GM10847 (cell line): ENCODE measurements around the gene RPL3.

ENCODE experiments used
- POLR2A ChIP-seq: IDR thresholded peaks from 2 replicates; pipeline ENCODE4 v1.6.1; 2011; ENCODE audit not compliant: insufficient read length; ENCODE audit errors: extremely low read depth

RPL3 gene

DNA sequence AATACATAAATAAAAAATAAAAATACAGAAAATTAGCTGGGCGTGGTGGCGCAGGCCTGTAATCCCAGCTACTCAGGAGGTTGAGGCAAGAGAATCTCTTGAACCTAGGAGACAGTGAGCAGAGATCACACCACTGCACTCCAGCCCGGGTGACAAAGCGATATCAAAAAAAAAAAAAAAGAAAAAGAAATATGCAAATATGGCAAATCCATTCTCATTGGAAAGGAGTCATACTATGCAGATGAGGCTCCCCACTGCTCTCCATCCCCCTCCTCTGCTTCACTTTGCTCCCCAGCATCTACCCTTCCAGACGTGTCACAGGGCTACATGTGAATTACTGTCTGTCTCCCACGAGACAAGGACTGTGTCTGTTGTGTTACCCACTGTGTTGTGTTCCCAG, 38.3 kb downstream of the RPL3 start:
- TF ChIP-seq POLR2A: no peak

DNA sequence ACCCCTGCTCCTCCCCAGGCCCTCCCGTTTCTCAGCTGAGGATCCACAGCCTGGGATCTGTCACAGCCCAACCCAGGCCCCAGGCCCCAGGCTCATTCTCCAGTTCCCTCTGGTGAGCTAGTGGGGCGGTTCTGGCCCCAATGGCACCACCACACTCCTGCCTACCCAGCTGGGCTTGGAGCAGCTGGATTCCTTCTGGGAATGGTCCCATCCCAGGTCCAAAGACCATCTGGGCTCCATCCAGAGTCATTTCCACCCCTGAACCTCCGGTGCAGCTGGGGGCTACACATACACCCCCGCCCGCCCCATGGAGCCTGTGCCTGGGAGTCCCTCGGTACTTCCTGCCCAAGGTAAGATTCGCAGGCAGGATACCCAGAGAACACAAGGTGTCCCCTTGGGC, 39.2 kb downstream of the RPL3 start:
- no peak for TF ChIP-seq POLR2A

GRCh38 chr22:39279170-39279850, 40.1 kb downstream of the RPL3 start:
- TF ChIP-seq POLR2A: no peak

- TF ChIP-seq POLR2A: no peak
Measured at GRCh38 chr22:39278040-39278439, 41.4 kb downstream of the RPL3 start.

DNA sequence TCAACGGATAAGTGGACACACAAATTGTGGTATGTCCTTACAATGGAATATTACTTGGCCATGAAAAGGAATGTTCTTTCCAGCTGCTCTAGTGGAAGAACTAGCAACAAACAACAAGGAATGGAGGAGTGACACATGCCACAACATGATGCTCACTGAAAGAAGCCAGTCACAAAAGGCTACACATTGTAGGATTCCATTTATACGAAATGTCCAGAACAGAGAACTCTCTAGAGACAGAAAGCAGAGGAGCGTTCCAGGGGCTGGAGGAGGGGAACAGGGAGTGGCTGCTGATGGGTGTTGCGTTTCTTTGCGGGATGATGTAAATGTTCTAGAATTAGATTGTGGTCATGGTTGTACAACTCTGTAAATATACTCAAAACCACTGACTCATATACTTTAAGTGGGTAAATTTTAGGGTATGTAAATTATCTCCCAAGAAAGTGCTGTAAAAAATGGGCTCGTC, 42.2 kb downstream of the RPL3 start:
- no peak for TF ChIP-seq POLR2A

DNA sequence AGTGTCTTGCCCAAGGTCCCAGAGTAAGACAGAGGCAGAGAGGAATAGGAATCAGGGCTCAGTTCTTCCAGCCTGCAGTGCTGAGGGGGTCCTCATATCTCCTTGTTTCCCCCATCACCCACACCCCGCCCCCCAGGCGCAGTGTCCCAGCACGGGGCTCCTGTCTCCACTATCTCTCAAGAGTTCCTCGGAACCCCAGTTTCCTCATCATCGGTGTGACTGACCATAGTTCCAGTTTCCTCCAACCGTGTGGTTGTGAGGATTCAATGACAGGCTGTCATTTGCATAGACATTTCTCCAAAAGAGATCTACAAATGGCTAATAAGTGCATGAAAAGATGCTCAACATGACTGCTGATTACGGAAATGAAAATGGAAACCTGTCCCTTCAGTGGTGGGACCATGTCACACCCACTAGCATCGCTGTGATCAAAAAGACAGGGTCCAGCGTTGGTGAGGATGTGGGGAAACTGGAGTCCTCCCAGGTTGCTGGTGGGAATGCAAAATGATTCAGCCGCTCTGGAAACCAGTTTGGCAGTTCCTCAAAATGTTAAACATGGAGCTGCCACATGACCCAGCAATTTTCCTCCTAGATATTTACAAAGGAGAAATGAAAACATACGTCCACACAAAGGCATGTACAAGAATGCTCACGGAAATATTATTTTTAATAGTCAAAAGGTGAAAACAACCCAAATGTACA, 42.8 kb downstream of the RPL3 start:
- no peak for TF ChIP-seq POLR2A

DNA sequence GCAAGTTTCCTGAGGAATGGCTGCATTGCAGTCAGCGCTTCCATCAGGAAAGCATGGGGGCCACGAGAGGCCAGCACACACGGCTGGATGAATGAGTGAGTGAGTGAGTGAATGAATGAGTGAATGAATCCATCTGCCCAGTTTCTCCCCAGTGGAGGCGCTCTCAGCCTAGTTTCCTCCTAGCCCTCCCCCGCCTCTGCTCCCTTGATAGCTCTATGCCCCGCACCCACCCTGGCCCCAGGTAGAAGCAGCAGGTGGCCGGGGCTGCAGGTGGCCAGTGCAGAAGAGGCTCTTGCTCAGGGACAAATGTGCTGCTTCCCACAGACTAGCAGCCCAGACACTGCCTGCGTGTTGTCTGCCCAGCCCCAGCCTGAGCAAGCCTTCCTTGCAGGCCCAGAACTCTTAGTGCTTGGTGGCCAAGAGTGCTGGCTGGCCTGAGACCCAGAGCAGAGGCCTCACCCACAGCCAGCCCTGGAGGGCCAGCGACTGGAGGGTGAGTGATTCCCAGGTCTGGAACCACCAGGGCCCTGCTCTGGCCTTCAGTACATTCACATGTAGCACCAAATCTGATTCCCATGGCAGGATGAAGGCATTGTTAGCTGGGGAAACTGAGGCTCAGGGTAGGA, 43.5 kb downstream of the RPL3 start:
- no peak for TF ChIP-seq POLR2A

- TF ChIP-seq POLR2A: no peak
Measured at GRCh38 chr22:39273950-39274887, 45.2 kb downstream of the RPL3 start.

- TF ChIP-seq POLR2A: no peak
Measured at GRCh38 chr22:39270792-39271191, 48.6 kb downstream of the RPL3 start.

GRCh38 chr22:39270280-39270679, 49.1 kb downstream of the RPL3 start:
- TF ChIP-seq POLR2A: no peak

DNA sequence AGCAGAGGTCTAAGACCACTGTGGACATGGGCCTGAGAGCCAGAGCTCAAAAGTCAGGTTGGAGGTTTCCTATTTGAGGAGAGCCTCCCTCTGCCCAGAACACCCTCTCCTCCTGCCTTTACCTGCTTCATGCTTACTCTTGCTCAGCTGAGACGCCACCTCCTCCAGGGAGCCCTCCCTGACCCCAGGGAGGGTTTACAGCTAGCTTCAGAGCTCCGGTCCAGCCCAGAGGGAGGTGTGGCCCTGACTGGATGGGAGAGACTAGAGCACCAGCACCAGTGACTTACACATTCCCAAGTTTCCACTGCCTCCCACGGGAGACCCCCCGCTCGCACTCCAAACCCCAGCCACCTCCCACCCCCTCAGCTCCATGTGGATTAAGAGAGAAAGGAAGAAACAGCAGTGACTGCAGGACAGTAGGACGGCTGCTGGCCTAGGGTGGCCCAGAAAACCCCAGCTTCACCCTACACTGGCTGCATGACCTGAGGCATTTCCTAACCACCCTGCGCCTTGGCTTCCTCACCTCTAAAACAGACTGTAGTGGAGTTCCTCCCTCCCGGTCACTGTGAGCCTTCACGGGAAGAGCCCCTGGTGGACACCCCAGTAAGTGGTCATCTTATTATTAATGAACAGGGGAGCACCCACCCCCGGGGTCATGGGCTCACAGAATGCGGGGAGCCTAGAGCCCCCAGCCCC, 50.2 kb downstream of the RPL3 start:
- no peak for TF ChIP-seq POLR2A

- TF ChIP-seq POLR2A: no peak
Measured at GRCh38 chr22:39268645-39269044, 50.8 kb downstream of the RPL3 start.

- TF ChIP-seq POLR2A: no peak
Measured at GRCh38 chr22:39267974-39268373, 51.4 kb downstream of the RPL3 start.

DNA sequence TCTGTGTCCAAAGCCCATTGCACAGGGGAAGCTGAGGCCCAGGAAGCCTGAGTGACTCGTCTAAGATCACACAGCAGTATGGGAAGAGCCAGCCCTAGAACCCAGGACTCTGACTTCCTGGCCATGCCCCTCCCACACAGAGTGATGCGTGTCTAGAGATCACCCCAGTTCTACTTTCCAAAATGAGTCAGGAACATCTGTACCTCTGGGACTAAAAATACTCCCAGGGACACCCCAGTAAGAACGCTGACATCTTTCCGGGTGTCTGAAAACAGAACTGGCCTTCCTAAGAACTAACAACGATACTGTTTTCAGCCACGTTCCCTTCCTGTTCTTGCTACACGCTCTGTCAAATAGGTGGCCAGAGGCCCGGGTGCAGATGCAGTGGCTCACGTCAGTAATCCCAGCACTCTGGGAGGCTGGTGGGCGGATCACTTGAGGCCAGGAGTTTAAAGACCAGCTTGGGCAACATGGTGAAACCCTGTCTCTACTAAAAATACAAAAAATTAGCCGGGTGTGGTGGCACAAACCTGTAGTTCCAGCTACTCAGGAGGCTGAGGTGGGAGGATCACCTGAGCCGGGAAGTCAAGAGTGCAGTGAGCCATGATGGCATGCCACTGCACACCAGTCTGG, 52.9 kb downstream of the RPL3 start:
- peak; percentile 23 for TF ChIP-seq POLR2A
